HEK293 (cell line): ENCODE data around the gene GRAMD4.
A peak's percentile ranks its signal among the peaks of the same experiment; 100 is the strongest.

Experiments used
- CTCF ChIA-PET: fragments of 350-600 bp; formaldehyde crosslinking; extraction: SDS; loops from one replicate; lab custom pipeline; 2021; ENCODE audit warnings: antibody characterized with exemption; lab: Yijun Ruan, JAX
- POLR2A ChIA-PET: fragments of 300-600 bp; formaldehyde crosslinking; extraction: SDS; loops from one replicate; lab custom pipeline; 2020; ENCODE audit warnings: antibody characterized with exemption, inconsistent platforms; lab: Yijun Ruan, JAX
- H3K27ac ChIP-seq: fragments of 200-500 bp; sonication (Bioruptor generic); 2 replicates; pipeline ENCODE4 v1.5.1; 2014; ENCODE audit warnings: low read depth, low read length, control low read depth, inconsistent platforms; ENCODE audit errors: extremely low read depth
- H3K36me3 ChIP-seq, 2 experiments: fragments of 200-500 bp in 1 of 2; sonication (Bioruptor generic) in 1 of 2; 1 replicate in 1 of 2; 2 replicates in 1 of 2; pipeline ENCODE4 v1.5.1; 2014 to 2017; ENCODE audit warnings: inconsistent platforms in 2 of 2, low read length in 2 of 2; ENCODE audit not compliant: control insufficient read depth in 2 of 2, insufficient read depth in 1 of 2
- H3K4me1 ChIP-seq: fragments of 200-500 bp; sonication (Bioruptor generic); 2 replicates; pipeline ENCODE4 v1.5.1; 2014; ENCODE audit warnings: mild to moderate bottlenecking, low read length, inconsistent platforms; ENCODE audit not compliant: control insufficient read depth, insufficient read depth
- H3K4me3 ChIP-seq: 2 replicates; pipeline ENCODE4 v1.5.1; 2011; ENCODE audit warnings: low read depth, mild to moderate bottlenecking, control low read depth, low read length, moderate library complexity
- H3K9me3 ChIP-seq: fragments of 200-500 bp; sonication (Bioruptor generic); 2 replicates; pipeline ENCODE4 v1.5.1; 2014; ENCODE audit warnings: low read depth, low read length, inconsistent platforms; ENCODE audit not compliant: control insufficient read depth, insufficient read depth
- GLIS1 ChIP-seq: fragments of 450-650 bp; formaldehyde crosslinking; IDR thresholded peaks from 2 replicates; pipeline ENCODE4 v1.5.1; 2016; ENCODE audit warnings: missing biosample characterization, missing genetic modification characterization
- HIC1 ChIP-seq: fragments of 450-650 bp; formaldehyde crosslinking; IDR thresholded peaks from 2 replicates; pipeline ENCODE4 v1.5.1; 2016; ENCODE audit warnings: missing biosample characterization, missing genetic modification characterization
- KLF1 ChIP-seq: fragments of 450-650 bp; formaldehyde crosslinking; IDR thresholded peaks from 2 replicates; pipeline ENCODE4 v1.5.1; 2016; ENCODE audit warnings: missing biosample characterization, missing genetic modification characterization
- KLF8 ChIP-seq: fragments of 450-650 bp; formaldehyde crosslinking; IDR thresholded peaks from 2 replicates; pipeline ENCODE4 v1.5.1; 2016; ENCODE audit warnings: missing biosample characterization, missing genetic modification characterization
- PATZ1 ChIP-seq: fragments of 450-650 bp; formaldehyde crosslinking; IDR thresholded peaks from 2 replicates; pipeline ENCODE4 v1.5.1; 2016; ENCODE audit warnings: missing biosample characterization, missing genetic modification characterization
- PRDM10 ChIP-seq: fragments of 450-650 bp; formaldehyde crosslinking; IDR thresholded peaks from 2 replicates; pipeline ENCODE4 v1.5.1; 2016; ENCODE audit warnings: missing biosample characterization, missing genetic modification characterization
- PRDM4 ChIP-seq: fragments of 450-650 bp; formaldehyde crosslinking; IDR thresholded peaks from 2 replicates; pipeline ENCODE4 v1.5.1; 2017; ENCODE audit warnings: missing biosample characterization, missing genetic modification characterization
- SP7 ChIP-seq: fragments of 450-650 bp; formaldehyde crosslinking; IDR thresholded peaks from 2 replicates; pipeline ENCODE4 v1.5.1; 2016; ENCODE audit warnings: missing biosample characterization, missing genetic modification characterization
- ZBTB26 ChIP-seq: fragments of 450-650 bp; formaldehyde crosslinking; optimal IDR thresholded peaks from 2 replicates; pipeline ENCODE3; 2016; ENCODE audit warnings: missing biosample characterization, mild to moderate bottlenecking, missing genetic modification characterization
- ZBTB8A ChIP-seq: fragments of 450-650 bp; formaldehyde crosslinking; IDR thresholded peaks from 2 replicates; pipeline ENCODE4 v1.5.1; 2016; ENCODE audit warnings: missing biosample characterization, missing genetic modification characterization
- ZNF24 ChIP-seq: fragments of 450-650 bp; formaldehyde crosslinking; IDR thresholded peaks from 2 replicates; pipeline ENCODE4 v1.5.1; 2016; ENCODE audit warnings: missing biosample characterization, missing genetic modification characterization
- ZNF280C ChIP-seq: fragments of 450-650 bp; formaldehyde crosslinking; IDR thresholded peaks from 2 replicates; pipeline ENCODE4 v1.5.1; 2016; ENCODE audit warnings: missing biosample characterization, missing genetic modification characterization
- ZNF362 ChIP-seq: fragments of 450-650 bp; formaldehyde crosslinking; IDR thresholded peaks from 2 replicates; pipeline ENCODE4 v1.5.1; 2016; ENCODE audit warnings: missing biosample characterization, missing genetic modification characterization
- ZNF398 ChIP-seq: fragments of 450-650 bp; formaldehyde crosslinking; IDR thresholded peaks from 2 replicates; pipeline ENCODE4 v1.5.1; 2017; ENCODE audit warnings: missing biosample characterization, missing genetic modification characterization
- ZNF423 ChIP-seq: fragments of 450-650 bp; formaldehyde crosslinking; IDR thresholded peaks from 2 replicates; pipeline ENCODE4 v1.5.1; 2016; ENCODE audit warnings: missing biosample characterization, missing genetic modification characterization
- ZNF521 ChIP-seq: fragments of 450-650 bp; formaldehyde crosslinking; IDR thresholded peaks from 2 replicates; pipeline ENCODE4 v1.5.1; 2017; ENCODE audit warnings: missing biosample characterization, mild to moderate bottlenecking, missing genetic modification characterization
- ZNF600 ChIP-seq: fragments of 450-650 bp; formaldehyde crosslinking; IDR thresholded peaks from 2 replicates; pipeline ENCODE4 v1.5.1; 2016; ENCODE audit warnings: missing biosample characterization, missing genetic modification characterization
- ZNF701 ChIP-seq: fragments of 450-650 bp; formaldehyde crosslinking; IDR thresholded peaks from 2 replicates; pipeline ENCODE4 v1.5.1; 2016; ENCODE audit warnings: missing biosample characterization, missing genetic modification characterization

The GRAMD4 gene

GRCh38 chr22:46584081-46584921 is 35.9 kb upstream of the GRAMD4 start:
- ChIA-PET POLR2A (no interaction called here), CTCF (no interaction called here)
- H3K27ac ChIP-seq = no peak overlapping the region; the same call in 1 of the 2 replicates
- no peaks in the 10 kb centered on the region for H3K36me3 ChIP-seq
- peaks cover 14% of the 10 kb centered on the region for H3K4me1 ChIP-seq
- H3K9me3 ChIP-seq = no peaks in the 10 kb centered on the region
- no peak overlapping the region for H3K4me3 ChIP-seq
- no peak for TF ChIP-seq ZNF280C (tag by site-specific recombination)
- peak; percentile 52; the same call in 1 of the 2 replicates for TF ChIP-seq ZNF24 (tag by site-specific recombination)
- TF ChIP-seq ZNF600 = peak; percentile 89
- peak; percentile 26 for TF ChIP-seq ZBTB26 (tag by site-specific recombination)
- TF ChIP-seq ZNF521 (tag by site-specific recombination) = no peak
- peak; percentile 93 for TF ChIP-seq PATZ1
- TF ChIP-seq ZNF423 (tag by site-specific recombination) = peak; percentile 92
- TF ChIP-seq KLF8 (tag by site-specific recombination) = 0 out of 2 replicates have a peak, but pooled peaks have one; percentile 12
- TF ChIP-seq ZNF362 (tag by site-specific recombination) = no peak
- TF ChIP-seq SP7 (tag by site-specific recombination) = peak; percentile 86
- TF ChIP-seq ZNF701 (tag by site-specific recombination) = no peak
- 0 out of 2 replicates have a peak, but pooled peaks have one; percentile 22 for TF ChIP-seq KLF1 (tag by site-specific recombination)
- TF ChIP-seq PRDM10 (tag by site-specific recombination) = peak; percentile 29; the same call in 1 of the 2 replicates
- peak; percentile 98 for TF ChIP-seq GLIS1 (tag by site-specific recombination)
- TF ChIP-seq PRDM4 = no peak
- peak; percentile 67; the same call in 1 of the 2 replicates for TF ChIP-seq HIC1 (tag by site-specific recombination)
- peak; percentile 80 for TF ChIP-seq ZBTB8A (tag by site-specific recombination)
- TF ChIP-seq ZNF398 (tag by site-specific recombination) = peak; percentile 62
